ENCODE results near the gene GGCX. TPM values are rescaled to one million over a fixed set of nuclear protein-coding genes. Genes with fewer than 3 reads are reported as not detected.

Gene GGCX
- total and polyA plus RNA-seq, 9 of the 15 experiments (the other 6 are each of a cell fraction or from before 2014, with no cell fraction given): 14.4 to 47.1 (median 28.1) TPM

DNA sequence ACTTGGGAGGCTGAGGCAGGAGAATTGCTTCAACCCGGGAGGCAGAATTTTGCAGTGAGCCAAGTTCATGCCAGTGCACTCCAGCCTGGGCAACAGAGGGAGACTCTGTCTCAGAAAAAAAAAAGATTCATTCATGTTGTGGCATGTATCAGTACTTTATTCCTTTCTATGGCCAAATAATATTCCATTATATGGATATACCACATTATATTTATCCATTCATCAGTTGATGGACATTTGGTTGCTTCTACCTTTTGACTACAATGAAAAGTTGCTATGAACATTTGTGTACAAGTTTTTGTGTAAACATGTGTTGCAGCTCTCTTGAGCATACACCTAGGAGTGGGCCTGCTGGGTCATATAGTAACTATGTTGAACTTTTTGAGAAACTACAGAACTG, 31.5 kb downstream of the GGCX start (continued):
- TF ChIP-seq, protein P1, sequence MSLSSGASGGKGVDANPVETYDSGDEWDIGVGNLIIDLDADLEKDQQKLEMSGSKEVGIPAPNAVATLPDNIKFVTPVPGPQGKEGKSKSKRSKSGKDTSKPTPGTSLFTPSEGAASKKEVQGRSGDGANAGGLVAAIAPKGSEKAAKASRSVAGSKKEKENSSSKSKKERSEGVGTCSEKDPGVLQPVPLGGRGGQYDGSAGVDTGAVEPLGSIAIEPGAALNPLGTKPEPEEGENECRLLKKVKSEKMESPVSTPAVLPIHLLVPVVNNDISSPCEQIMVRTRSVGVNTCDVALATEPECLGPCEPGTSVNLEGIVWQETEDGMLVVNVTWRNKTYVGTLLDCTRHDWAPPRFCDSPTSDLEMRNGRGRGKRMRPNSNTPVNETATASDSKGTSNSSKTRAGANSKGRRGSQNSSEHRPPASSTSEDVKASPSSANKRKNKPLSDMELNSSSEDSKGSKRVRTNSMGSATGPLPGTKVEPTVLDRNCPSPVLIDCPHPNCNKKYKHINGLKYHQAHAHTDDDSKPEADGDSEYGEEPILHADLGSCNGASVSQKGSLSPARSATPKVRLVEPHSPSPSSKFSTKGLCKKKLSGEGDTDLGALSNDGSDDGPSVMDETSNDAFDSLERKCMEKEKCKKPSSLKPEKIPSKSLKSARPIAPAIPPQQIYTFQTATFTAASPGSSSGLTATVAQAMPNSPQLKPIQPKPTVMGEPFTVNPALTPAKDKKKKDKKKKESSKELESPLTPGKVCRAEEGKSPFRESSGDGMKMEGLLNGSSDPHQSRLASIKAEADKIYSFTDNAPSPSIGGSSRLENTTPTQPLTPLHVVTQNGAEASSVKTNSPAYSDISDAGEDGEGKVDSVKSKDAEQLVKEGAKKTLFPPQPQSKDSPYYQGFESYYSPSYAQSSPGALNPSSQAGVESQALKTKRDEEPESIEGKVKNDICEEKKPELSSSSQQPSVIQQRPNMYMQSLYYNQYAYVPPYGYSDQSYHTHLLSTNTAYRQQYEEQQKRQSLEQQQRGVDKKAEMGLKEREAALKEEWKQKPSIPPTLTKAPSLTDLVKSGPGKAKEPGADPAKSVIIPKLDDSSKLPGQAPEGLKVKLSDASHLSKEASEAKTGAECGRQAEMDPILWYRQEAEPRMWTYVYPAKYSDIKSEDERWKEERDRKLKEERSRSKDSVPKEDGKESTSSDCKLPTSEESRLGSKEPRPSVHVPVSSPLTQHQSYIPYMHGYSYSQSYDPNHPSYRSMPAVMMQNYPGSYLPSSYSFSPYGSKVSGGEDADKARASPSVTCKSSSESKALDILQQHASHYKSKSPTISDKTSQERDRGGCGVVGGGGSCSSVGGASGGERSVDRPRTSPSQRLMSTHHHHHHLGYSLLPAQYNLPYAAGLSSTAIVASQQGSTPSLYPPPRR (CRISPR knock-in tag; IDR thresholded peaks at IDR 0.05; ENCODE audit: borderline replicate concordance): no peak
- TF ChIP-seq ZNF354B (CRISPR knock-in tag; IDR thresholded peaks at IDR 0.05) (no peak), FUS (optimal IDR thresholded peaks at IDR 0.05; ENCODE audit: low read depth, low read length) (no peak), SMAD3 (CRISPR knock-in tag; conservative IDR thresholded peaks at IDR 0.05) (no peak), ZFP36 (IDR thresholded peaks at IDR 0.05; ENCODE audit: low read depth, low read length, partially characterized antibody) (no peak)
- TF ChIP-seq, protein P2, sequence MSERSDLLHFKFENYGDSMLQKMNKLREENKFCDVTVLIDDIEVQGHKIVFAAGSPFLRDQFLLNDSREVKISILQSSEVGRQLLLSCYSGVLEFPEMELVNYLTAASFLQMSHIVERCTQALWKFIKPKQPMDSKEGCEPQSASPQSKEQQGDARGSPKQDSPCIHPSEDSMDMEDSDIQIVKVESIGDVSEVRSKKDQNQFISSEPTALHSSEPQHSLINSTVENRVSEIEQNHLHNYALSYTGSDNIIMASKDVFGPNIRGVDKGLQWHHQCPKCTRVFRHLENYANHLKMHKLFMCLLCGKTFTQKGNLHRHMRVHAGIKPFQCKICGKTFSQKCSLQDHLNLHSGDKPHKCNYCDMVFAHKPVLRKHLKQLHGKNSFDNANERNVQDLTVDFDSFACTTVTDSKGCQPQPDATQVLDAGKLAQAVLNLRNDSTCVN (CRISPR knock-in tag; IDR thresholded peaks at IDR 0.05): no peak

Data from K562 (cell line).